ENCODE data around the gene OPA1.

OPA1 gene, protein sequence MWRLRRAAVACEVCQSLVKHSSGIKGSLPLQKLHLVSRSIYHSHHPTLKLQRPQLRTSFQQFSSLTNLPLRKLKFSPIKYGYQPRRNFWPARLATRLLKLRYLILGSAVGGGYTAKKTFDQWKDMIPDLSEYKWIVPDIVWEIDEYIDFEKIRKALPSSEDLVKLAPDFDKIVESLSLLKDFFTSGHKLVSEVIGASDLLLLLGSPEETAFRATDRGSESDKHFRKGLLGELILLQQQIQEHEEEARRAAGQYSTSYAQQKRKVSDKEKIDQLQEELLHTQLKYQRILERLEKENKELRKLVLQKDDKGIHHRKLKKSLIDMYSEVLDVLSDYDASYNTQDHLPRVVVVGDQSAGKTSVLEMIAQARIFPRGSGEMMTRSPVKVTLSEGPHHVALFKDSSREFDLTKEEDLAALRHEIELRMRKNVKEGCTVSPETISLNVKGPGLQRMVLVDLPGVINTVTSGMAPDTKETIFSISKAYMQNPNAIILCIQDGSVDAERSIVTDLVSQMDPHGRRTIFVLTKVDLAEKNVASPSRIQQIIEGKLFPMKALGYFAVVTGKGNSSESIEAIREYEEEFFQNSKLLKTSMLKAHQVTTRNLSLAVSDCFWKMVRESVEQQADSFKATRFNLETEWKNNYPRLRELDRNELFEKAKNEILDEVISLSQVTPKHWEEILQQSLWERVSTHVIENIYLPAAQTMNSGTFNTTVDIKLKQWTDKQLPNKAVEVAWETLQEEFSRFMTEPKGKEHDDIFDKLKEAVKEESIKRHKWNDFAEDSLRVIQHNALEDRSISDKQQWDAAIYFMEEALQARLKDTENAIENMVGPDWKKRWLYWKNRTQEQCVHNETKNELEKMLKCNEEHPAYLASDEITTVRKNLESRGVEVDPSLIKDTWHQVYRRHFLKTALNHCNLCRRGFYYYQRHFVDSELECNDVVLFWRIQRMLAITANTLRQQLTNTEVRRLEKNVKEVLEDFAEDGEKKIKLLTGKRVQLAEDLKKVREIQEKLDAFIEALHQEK

DNA sequence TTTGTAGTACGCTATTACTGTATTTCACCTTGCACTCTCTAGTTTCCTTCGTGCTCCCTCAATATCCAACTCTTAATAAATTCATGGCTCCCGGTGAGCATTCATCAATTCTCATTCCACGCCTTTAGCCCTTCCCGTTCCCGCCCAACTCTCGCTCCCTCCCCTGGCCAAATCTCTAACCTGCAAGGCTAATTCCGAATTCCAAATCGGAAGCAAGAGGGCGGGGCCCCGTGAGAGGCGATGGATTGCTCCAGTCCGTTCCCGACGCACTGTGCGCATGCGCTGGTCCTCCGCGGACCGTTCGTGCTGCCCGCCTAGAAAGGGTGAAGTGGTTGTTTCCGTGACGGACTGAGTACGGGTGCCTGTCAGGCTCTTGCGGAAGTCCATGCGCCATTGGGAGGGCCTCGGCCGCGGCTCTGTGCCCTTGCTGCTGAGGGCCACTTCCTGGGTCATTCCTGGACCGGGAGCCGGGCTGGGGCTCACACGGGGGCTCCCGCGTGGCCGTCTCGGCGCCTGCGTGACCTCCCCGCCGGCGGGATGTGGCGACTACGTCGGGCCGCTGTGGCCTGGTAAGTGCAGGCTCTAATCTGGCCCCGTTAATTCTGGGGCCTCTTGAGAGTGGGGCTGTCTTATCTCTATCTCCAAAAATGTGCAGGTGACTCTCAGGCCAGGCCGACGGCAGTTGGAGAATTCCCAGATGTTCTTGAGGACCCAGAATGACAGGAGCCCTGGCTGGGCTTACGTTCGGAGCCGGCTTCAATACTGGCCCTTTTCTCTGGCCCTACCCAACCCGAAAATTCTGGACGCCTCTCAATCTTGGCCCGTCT lies at the start of gene OPA1:
Gene OPA1 (plus strand): TSS at position 368 of the 827 bp plus-strand sequence. CDS start 170 bp downstream, at position 538.
- peak; percentile 85 for DNase-seq

DNA sequence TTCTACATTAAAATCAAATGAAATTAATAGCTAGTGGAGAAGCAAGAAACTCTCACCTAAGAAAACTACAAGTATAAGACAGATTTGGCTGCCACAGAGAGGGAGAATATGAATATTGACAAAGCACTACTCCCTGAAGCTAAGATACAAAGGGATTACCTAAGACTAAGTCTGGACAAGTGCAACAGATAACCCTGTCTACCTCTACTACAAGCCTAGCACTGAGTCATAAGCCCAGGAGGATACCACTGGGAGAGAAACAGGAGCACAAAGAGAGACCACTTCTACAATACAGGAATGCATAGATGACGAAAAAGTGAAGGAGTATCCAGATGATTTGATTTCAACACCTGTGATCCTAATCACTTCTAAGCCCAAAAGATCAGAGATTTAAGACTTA lies 48.7 kb upstream of the OPA1 start:
- no peak for DNase-seq

DNA sequence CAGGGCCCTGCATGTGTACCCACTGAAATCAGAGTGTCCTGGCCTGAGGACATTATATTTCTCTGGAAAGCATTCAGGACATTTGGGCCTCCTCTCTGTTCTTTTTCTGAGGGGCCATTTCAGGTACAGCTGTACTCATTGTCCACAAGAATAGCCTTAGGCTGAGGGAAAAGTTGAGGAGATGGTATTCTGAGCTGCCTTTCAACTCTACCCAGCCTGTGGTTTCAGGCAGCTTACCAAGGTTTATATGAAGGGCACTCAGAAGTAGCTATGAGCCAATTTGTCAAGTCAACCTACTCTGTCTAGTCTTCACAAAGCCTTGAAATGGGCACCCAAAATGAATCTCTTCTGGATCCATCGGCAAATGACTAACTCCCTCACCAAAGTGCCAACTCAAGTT lies 47.7 kb upstream of the OPA1 start:
- DNase-seq: no peak

DNA sequence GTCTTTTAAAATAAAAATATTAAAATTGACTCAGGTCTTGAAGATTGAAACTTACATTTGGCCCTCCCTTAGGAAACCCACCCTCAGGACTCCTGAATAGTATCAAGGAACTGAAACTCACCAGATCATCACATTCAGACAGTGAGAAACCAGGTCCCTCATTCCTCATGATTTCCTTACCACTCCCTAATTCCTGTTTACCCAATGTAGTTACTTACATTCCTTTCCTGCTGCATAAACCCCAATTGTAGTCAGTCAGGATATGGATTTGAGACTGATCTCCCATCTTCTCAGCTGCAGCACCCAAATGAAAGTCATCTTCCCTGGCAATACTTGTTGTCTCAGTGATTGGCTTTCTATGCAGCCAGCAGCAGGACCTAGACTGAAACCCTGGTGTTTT lies 46.9 kb upstream of the OPA1 start:
- DNase-seq: no peak

DNA sequence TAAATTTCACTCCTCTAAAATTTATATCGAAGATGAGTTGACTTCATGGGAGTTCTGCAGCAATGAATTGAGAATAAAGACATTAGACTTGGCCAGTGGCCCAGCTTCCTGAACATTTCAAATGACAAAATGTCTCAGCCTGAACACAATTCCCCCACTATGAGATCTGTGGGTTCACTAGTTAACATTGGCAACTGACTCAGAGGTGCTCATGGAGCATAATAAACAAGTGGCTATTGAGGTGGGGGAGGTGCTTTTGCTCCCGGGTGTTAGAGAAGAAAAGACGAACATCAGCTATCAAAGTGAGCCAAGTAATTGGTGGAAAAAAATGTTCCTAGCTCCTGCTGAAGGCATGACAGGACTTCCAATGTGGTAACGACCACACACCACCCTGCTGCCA lies 44.6 kb upstream of the OPA1 start:
- no peak for DNase-seq

DNA sequence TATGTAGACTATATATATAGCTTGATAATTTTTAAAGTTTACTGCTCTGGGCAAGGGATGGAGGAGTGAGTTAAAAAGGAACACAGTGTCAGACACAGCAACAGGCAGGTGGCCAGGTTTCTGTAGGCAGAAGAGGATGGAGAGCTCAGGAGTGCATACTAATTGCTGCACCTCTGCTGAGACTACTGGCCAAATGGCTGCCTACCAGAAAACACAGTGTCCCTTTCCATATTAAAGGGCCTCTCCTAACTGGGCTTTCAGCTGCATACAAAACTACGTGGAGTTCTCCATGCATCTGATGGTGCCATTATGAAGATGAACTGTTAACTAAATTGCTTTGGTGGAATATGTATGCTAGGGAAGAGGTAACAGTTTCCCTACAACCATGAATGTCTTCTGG lies 40.1 kb upstream of the OPA1 start:
- no peak for DNase-seq

DNA sequence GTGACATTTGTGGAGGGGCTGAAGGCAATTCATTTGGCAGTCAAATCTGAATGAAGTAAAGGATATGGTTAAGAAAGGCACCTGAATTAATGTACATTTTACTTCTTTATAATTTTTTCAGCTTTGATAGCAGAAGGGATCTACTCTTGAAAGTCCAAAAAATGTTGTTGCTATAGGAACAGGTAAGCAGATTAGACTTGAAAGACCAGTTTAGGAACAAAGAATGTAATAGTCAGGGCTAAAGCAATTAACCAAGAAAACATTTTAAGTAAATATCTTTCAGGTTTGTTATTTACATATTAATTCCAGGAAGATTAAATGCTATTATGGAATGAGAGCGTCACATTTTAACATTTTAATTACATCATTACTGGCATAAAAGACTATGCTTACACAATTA lies 39.4 kb upstream of the OPA1 start:
- no peak for DNase-seq

DNA sequence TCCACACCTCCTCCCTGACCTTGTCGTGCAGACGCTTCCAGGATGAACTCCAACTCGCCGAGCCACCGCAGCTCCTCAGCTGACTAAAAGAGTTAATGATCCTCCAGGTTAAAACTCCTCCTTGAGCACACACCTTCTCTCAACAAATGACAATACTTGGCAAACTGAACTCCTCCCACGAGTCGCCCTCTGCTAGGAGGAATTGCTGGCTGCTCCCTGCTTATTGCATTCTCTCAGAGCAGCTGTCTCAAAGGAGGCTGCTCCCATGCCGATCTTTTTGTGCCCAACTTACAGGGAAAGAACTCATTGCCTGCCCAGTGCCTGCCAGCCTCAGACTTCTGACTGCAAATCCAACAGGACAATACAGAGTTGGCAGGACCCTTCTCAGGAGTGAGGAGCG lies 38.2 kb upstream of the OPA1 start, which contains the start of gene ATP13A4:
Gene ATP13A4 (minus strand): TSS at position 85 of the 400 bp plus-strand sequence. CDS start 96 bp downstream, outside the sequence.
- DNase-seq: no peak

DNA sequence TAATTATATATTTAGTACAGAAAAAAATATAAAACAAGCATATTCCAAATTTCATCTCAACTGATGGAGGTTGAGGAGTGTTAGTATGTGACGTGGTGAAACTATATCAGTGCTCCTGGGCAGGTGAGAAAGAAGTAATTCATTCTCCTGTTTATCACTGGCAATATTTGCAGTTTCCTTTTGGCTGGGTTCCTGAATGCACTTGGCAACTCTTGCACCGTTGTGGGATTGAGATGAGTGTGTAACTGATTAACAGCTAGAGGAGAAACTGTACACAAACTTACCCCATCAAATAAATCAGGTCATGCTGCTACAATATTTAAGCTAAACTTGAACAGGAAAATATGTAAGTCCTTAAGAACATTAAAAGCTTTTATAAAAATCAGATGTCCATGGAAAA lies 36.2 kb upstream of the OPA1 start:
- no peak for DNase-seq

DNA sequence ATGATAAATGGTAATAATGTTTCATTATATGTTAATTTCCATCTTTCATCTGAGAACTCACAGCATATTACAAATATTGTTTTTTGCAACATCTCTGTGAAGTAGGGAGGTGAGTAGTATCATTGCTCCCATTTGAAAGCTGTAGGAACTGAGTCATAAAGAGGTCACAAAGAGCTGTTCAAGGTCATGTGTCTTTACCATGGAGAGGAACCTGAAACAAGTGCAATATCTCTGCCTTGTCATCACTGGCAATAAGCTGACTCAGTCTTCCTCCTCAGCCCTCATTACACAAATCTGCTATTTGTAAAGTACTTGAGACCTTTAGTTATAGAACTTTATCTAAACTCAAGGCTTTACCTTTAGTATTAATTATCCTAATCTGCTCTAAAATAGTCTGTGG lies 33.9 kb upstream of the OPA1 start:
- DNase-seq: no peak

DNA sequence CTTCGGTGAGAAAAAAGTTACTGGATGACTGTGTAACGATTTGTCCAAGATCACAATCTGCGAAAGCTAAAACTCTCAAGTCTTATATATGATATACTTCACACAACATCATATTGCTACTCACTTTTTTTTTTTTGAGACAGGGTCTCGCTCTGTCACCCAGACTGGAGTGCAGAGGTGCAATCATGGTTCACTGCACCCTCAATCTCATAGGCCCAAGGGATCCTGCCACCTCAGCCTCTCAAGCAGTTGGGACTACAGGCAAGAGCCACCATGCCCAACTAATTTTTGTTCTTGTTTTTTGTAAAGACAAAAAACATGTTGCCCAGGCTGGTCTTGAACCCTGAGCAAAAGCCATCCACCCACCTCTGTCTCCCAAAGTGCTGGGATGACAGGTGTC lies 32.9 kb upstream of the OPA1 start:
- DNase-seq: no peak

DNA sequence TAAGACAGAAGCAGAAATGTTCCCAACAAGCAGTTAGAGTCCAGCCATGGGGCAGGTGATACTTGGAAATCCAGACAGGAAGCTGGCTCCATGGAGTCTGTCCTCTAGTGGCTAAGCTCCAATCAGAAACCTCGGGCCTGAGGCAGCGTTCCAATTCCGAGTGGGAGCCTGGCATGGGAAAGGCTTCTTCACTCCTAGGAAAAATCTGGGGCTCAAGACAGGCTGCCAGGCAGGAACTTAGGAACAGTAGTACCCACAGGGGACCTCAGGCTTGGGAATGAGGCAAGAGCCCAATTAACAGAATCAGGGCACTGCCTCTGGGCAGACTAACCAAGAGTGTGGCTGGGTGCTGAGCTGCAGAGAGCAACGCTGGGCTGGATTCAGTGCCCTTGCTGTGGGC lies 32.1 kb upstream of the OPA1 start:
- no peak for DNase-seq

DNA sequence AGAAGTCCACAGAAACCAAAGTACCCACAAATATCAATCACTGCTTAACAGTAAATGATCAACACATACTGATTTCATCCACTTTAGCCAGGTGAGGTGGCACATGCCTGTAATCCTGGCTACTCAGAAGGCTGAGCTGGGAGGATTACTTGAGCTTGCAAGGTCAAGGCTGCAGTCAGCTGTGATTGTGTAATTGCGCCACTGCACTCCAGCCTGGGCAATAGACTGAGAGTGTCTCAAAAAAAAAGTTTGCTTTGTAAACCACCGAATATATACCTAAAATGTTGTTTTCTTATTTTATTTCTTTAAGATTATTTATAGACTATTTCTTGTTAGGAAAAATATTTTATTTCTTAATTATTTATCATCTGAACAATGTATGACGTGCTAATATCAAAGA lies 29.6 kb upstream of the OPA1 start:
- no peak for DNase-seq

DNA sequence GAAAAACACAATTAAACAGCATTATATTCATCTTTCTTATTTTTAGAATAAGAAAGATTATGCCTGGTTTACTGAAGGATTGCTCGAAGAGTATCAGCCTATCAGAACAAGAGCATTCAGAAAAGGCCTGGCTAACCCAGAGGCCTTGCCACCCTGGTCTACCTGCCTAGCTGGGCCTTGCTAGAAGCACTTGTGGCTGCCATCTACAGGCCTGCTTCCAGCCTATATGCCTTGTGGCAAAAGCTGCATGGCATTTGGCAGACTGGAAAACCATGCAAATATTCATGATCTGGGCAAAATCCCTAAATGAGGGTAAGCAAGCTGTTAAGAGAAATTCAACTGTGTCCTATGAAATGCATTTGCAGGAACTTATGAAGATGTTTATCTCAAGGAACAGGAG lies 29.0 kb upstream of the OPA1 start:
- DNase-seq: no peak

DNA sequence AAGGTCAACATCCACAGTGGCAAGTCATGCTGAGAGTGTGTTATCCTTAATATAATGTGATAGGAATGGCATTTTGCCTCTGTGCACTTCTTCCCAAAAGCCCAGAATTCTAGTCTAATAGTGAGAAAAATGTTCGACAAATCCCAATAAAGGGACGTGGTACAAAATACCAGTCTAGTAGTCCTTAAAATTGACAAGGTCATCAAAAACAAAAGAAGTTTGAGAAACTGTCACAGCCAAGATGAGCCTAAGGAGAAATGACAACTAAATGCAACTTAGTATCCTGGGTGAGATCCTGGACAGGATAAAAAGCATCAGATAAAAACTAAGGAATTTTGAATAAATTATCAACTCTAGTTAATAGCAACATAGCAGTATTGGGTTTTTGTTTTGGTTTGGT lies 23.9 kb upstream of the OPA1 start:
- DNase-seq: no peak

DNA sequence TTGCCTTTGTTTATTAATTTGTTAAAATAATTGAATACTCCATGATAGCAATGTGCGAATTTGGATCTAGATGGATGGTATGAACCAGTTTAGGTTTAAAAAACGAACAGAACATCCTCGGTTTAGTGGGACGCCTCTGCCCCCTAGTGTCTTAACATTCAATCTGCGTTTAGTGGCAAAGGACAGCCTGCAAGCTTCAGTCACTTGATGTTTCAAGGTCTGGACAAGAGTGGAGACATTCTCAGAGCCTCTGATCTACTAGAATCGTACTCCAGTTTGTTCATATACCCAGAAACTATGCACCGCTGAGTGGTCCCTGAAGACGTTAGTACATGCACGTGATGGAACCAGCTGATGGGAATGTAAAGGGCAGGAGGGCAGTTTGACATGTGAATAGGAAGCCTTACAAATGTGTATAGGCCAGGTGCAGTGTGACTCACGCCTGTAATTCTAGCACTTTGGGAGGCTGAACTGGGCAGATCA lies 20.5 kb upstream of the OPA1 start:
- peak; percentile 36 for DNase-seq

DNA sequence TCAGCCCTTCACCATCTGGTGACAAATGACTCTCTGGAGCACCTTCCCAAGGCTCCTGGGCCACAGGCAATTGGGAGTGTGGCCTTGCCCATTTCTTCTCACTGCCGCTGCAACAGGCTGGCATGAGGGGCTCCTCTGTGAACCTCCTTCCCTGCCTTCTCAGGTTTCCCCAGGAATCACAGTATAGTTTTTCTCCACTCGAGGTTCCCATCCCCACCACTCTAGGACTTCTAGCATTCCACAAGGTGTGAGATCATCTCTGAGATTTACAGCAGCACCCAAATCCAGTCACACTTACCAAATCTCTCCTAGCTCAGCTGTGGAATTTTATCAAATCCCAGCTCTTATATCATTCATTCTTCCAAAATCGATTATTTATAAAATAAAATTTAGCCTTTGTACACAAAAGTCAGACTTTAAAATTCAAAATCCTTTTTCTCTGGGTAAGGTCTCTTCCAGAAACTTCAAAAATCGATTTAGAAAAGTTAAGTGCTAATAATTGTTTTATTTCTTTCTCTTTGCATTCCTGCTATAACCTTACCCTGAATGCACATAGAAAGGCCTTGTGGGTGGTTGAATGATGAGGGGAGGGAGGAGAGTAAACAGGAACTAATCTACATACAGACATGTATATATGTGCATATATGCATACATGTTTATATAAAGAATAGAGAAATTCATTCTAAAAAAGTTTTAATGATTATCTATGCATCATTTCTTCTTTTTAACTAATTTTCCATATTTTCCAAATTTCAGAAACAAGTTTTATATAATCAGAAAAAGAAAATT lies 19.4 kb upstream of the OPA1 start:
- no peak for DNase-seq

DNA sequence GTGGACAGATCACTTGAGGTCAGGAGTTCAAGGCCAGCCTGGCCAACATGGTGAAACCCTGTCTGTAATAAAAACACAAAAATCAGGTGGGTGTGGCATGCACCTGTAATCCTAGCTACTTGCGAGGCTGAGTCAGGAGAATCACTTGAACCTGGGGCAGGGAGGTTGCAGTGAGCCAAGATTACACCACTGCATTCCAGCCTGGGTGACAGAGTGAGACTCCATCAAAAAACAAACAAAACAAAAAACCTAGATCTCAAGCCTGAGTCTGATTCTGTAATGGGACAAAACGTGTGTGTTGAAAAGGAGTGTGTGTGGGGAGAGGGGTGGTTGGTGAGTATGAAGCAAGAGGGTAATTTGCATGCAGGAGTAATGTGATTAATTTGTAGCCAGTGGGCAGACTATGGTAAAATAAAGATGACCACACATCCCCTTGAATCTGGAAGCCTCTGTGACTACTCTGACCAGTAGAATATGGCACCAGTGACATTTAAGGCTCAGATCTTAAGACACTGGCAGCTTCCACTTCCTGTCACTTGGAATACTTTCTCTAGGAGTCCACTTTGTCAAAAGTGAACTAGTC lies 18.4 kb upstream of the OPA1 start:
- DNase-seq: no peak

DNA sequence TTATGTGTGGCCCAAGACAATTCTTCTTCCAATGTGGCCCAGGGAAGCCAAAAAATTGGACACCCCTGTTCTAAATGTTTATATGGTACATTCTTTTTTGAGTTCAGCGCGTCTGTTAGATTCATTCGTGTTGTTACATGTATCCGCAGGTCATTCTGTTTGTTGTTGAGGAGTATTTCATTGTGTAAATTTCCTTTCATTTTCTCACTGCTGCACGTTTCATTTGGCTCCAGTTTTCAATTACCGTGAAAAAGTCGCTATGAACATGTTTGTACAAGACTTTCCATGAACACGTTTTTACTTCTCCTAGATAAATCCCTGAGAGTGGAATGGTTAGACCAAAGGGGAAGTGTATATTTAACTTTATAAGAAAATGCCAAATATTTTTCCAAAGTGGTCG lies 7.5 kb upstream of the OPA1 start:
- DNase-seq: no peak

DNA sequence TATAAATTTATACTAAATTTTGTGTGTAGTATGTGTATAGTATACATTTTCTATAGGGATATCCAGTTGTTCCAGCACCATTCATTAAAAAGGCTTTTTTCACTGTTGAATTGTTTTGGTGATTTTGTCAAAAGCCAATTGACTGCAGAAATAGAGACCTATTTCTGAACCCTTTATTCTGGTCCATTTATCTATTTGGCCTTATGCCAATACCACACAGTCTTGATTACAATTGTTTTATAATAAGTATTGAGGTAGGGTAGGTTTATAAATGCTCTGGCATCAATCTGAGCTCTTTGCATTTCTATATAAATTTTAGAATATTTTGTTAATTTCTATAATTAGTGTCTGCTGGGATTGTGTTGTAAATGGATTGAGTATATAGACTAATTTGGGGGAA lies 6.5 kb upstream of the OPA1 start:
- DNase-seq: no peak

DNA sequence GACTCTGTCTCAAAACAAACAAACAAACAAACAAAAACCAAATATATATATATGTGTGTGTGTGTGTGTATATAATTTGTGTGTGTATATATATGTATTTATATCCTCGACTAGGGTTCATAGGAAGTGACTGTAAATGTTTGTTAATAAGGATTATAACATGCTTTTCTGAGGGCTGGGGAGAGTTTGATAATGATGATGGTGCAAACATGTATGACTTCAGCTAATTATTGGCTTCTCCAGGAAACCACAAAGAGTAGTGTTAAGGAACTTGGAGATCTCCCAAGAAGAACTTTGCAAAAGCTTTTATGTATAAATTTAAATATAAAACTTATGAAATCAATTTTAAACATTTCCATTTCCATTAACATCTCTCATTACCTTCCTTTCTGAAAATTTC lies 3.9 kb upstream of the OPA1 start:
- DNase-seq: no peak

DNA sequence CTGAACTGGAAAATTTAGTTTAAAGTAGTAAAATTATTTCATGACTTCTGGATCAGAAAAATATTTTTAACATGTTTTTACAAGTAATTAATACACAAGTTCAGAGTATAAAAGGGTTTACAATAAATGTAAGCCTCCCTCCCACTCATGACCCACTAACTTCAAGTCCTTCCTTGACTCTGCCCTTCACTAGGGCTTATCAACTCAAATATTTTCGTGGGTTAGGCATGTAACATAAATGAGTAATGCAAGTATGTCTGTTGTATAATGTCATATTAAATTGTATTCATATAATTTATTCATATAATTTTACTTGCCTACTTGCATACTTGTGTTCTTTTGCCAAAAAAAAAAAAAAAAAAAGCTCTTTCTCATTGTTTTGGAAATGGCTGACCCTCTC lies 3.4 kb upstream of the OPA1 start:
- no peak for DNase-seq
